ENCODE data around the gene WT1. TPM values are rescaled to one million over a fixed set of nuclear protein-coding genes. Genes with fewer than 3 reads are reported as not detected.
"Not testable (repeated sequence)": the region's sequence is repeated elsewhere in the genome, so short reads cannot be mapped to it uniquely, and the experiment has no call there.

WT1 gene
- total RNA-seq, result under 1 TPM in 1 of 2 donors, not detected in 1; 0.87 TPM
- polyA plus RNA-seq, result under 1 TPM in 1 of 2 donors, not detected in 1; 0.15 TPM
- long read RNA-seq, donor 1, result 0 reads
- long read RNA-seq, donor 2, result 0 reads

- H3K4me1 ChIP-seq (ENCODE audit: control insufficient read depth in 1 of 2, insufficient read depth in 2 of 2, low read length in 2 of 2), result no peaks in the 10 kb centered on the region
- no peak within 1 kb of the TSS for H3K4me3 ChIP-seq (ENCODE audit: low read length in 2 of 2)
- 0 to 2% methylated on average over 25 of the region's 25 CpGs for WGBS, 2 donors
- no peak for ATAC-seq (ENCODE audit: low FRiP score)
- no peak for DNase-seq
- H3K36me3 ChIP-seq (ENCODE audit: control insufficient read depth in 1 of 2, insufficient read depth in 2 of 2, low read length in 1 of 2), result no peaks in the 10 kb centered on the region
- H3K9me3 ChIP-seq (ENCODE audit: control insufficient read depth, low read length), result no peaks in the 10 kb centered on the region
- no peaks in the 10 kb centered on the region for H3K27me3 ChIP-seq (ENCODE audit: control insufficient read depth in 1 of 2, insufficient read depth in 2 of 2, low read length in 1 of 2)
- no peak within 1 kb of the TSS for H3K27ac ChIP-seq (ENCODE audit: low read depth in 1 of 2, low read length in 2 of 2)
- intact Hi-C loops (cut with DNase I), result no loop called here
These were observed at the start of gene WT1 for GRCh38 chr11:32435511-32435941. Gene WT1, minus strand, starts transcription at chr11:32435539.

GRCh38 chr11:32479291-32479690, 44.0 kb upstream of the WT1 start:
- ATAC-seq (ENCODE audit: low FRiP score), result no peak
- intact Hi-C loops (cut with DNase I), result no loop called here
- H3K4me3 ChIP-seq (ENCODE audit: low read length in 2 of 2), result no peak overlapping the region
- H3K9me3 ChIP-seq (ENCODE audit: control insufficient read depth, low read length), result no peaks in the 10 kb centered on the region
- H3K27ac ChIP-seq (ENCODE audit: low read depth in 1 of 2, low read length in 2 of 2), result no peak overlapping the region
- WGBS, 2 donors, result 53 to 64% methylated on average over 4 of the region's 4 CpGs
- no peaks in the 10 kb centered on the region for H3K36me3 ChIP-seq (ENCODE audit: control insufficient read depth in 1 of 2, insufficient read depth in 2 of 2, low read length in 1 of 2)
- no peak for DNase-seq
- no peaks in the 10 kb centered on the region for H3K27me3 ChIP-seq (ENCODE audit: control insufficient read depth in 1 of 2, insufficient read depth in 2 of 2, low read length in 1 of 2)
- no peaks in the 10 kb centered on the region for H3K4me1 ChIP-seq (ENCODE audit: control insufficient read depth in 1 of 2, insufficient read depth in 2 of 2, low read length in 2 of 2)

- no peak for ATAC-seq (ENCODE audit: low FRiP score)
- WGBS, 2 donors, result 8 to 10% methylated on average over 7 of the region's 7 CpGs
- no peak overlapping the region for H3K27ac ChIP-seq (ENCODE audit: low read depth in 1 of 2, low read length in 2 of 2)
- H3K4me1 ChIP-seq (ENCODE audit: control insufficient read depth in 1 of 2, insufficient read depth in 2 of 2, low read length in 2 of 2), result no peaks in the 10 kb centered on the region
- no peaks in the 10 kb centered on the region for H3K27me3 ChIP-seq (ENCODE audit: control insufficient read depth in 1 of 2, insufficient read depth in 2 of 2, low read length in 1 of 2)
- no peak for DNase-seq
- H3K36me3 ChIP-seq (ENCODE audit: control insufficient read depth in 1 of 2, insufficient read depth in 2 of 2, low read length in 1 of 2), result no peaks in the 10 kb centered on the region
- intact Hi-C loops (cut with DNase I), result no loop called here
- no peaks in the 10 kb centered on the region for H3K9me3 ChIP-seq (ENCODE audit: control insufficient read depth, low read length)
- no peak overlapping the region for H3K4me3 ChIP-seq (ENCODE audit: low read length in 2 of 2)
These were observed 43.0 kb upstream of the WT1 start for GRCh38 chr11:32478277-32478731.

GRCh38 chr11:32473282-32473909, 38.1 kb upstream of the WT1 start:
- intact Hi-C loops (cut with DNase I), result no loop called here
- 77 to 80% methylated on average over 5 of the region's 5 CpGs for WGBS, 2 donors
- H3K27ac ChIP-seq (ENCODE audit: low read depth in 1 of 2, low read length in 2 of 2), result no peak overlapping the region
- no peaks in the 10 kb centered on the region for H3K4me1 ChIP-seq (ENCODE audit: control insufficient read depth in 1 of 2, insufficient read depth in 2 of 2, low read length in 2 of 2)
- ATAC-seq (ENCODE audit: low FRiP score), result no peak
- no peaks in the 10 kb centered on the region for H3K36me3 ChIP-seq (ENCODE audit: control insufficient read depth in 1 of 2, insufficient read depth in 2 of 2, low read length in 1 of 2)
- no peaks in the 10 kb centered on the region for H3K9me3 ChIP-seq (ENCODE audit: control insufficient read depth, low read length)
- H3K27me3 ChIP-seq (ENCODE audit: control insufficient read depth in 1 of 2, insufficient read depth in 2 of 2, low read length in 1 of 2), result no peaks in the 10 kb centered on the region
- no peak overlapping the region for H3K4me3 ChIP-seq (ENCODE audit: low read length in 2 of 2)
- no peak for DNase-seq

GRCh38 chr11:32472226-32472625, 36.9 kb upstream of the WT1 start:
- intact Hi-C loops (cut with DNase I), result no loop called here
- no peak for DNase-seq
- no peaks in the 10 kb centered on the region for H3K36me3 ChIP-seq (ENCODE audit: control insufficient read depth in 1 of 2, insufficient read depth in 2 of 2, low read length in 1 of 2)
- H3K27me3 ChIP-seq (ENCODE audit: control insufficient read depth in 1 of 2, insufficient read depth in 2 of 2, low read length in 1 of 2), result no peaks in the 10 kb centered on the region
- H3K4me3 ChIP-seq (ENCODE audit: low read length in 2 of 2), result no peak overlapping the region
- ATAC-seq (ENCODE audit: low FRiP score), result no peak
- no peaks in the 10 kb centered on the region for H3K9me3 ChIP-seq (ENCODE audit: control insufficient read depth, low read length)
- no peaks in the 10 kb centered on the region for H3K4me1 ChIP-seq (ENCODE audit: control insufficient read depth in 1 of 2, insufficient read depth in 2 of 2, low read length in 2 of 2)
- H3K27ac ChIP-seq (ENCODE audit: low read depth in 1 of 2, low read length in 2 of 2), result no peak overlapping the region
- WGBS, 2 donors, result 30 to 40% methylated on average over 4 of the region's 4 CpGs

GRCh38 chr11:32471544-32471943, 36.2 kb upstream of the WT1 start:
- H3K9me3 ChIP-seq (ENCODE audit: control insufficient read depth, low read length); ATAC-seq (ENCODE audit: low FRiP score); intact Hi-C loops (cut with DNase I); H3K27me3 ChIP-seq (ENCODE audit: control insufficient read depth in 1 of 2, insufficient read depth in 2 of 2, low read length in 1 of 2); DNase-seq; H3K4me3 ChIP-seq (ENCODE audit: low read length in 2 of 2); H3K27ac ChIP-seq (ENCODE audit: low read depth in 1 of 2, low read length in 2 of 2); H3K36me3 ChIP-seq (ENCODE audit: control insufficient read depth in 1 of 2, insufficient read depth in 2 of 2, low read length in 1 of 2); H3K4me1 ChIP-seq (ENCODE audit: control insufficient read depth in 1 of 2, insufficient read depth in 2 of 2, low read length in 2 of 2): not testable (repeated sequence)
- 83 to 86% methylated on average over 4 of the region's 4 CpGs for WGBS, 2 donors

- H3K36me3 ChIP-seq (ENCODE audit: control insufficient read depth in 1 of 2, insufficient read depth in 2 of 2, low read length in 1 of 2), result no peaks in the 10 kb centered on the region
- no peak overlapping the region for H3K27ac ChIP-seq (ENCODE audit: low read depth in 1 of 2, low read length in 2 of 2)
- no peaks in the 10 kb centered on the region for H3K27me3 ChIP-seq (ENCODE audit: control insufficient read depth in 1 of 2, insufficient read depth in 2 of 2, low read length in 1 of 2)
- ATAC-seq (ENCODE audit: low FRiP score), result no peak
- no peaks in the 10 kb centered on the region for H3K4me1 ChIP-seq (ENCODE audit: control insufficient read depth in 1 of 2, insufficient read depth in 2 of 2, low read length in 2 of 2)
- no peaks in the 10 kb centered on the region for H3K9me3 ChIP-seq (ENCODE audit: control insufficient read depth, low read length)
- no peak for DNase-seq
- H3K4me3 ChIP-seq (ENCODE audit: low read length in 2 of 2), result no peak overlapping the region
- intact Hi-C loops (cut with DNase I), result no loop called here
- 91 to 95% methylated on average over 1 of the region's 1 CpG for WGBS, 2 donors
These were observed 34.5 kb upstream of the WT1 start for GRCh38 chr11:32469791-32470190.

- ATAC-seq (ENCODE audit: low FRiP score) (no peak), DNase-seq (no peak)
- H3K27ac ChIP-seq (ENCODE audit: low read depth in 1 of 2, low read length in 2 of 2), result no peak overlapping the region
- H3K4me1 ChIP-seq (ENCODE audit: control insufficient read depth in 1 of 2, insufficient read depth in 2 of 2, low read length in 2 of 2), result no peaks in the 10 kb centered on the region
- no peak overlapping the region for H3K4me3 ChIP-seq (ENCODE audit: low read length in 2 of 2)
- WGBS, 2 donors, result 25 to 31% methylated on average over 5 of the region's 5 CpGs
- no peaks in the 10 kb centered on the region for H3K27me3 ChIP-seq (ENCODE audit: control insufficient read depth in 1 of 2, insufficient read depth in 2 of 2, low read length in 1 of 2)
- no peaks in the 10 kb centered on the region for H3K9me3 ChIP-seq (ENCODE audit: control insufficient read depth, low read length)
- no peaks in the 10 kb centered on the region for H3K36me3 ChIP-seq (ENCODE audit: control insufficient read depth in 1 of 2, insufficient read depth in 2 of 2, low read length in 1 of 2)
- intact Hi-C loops (cut with DNase I), result no loop called here
These were observed 31.1 kb upstream of the WT1 start for GRCh38 chr11:32466279-32466915.

- Histone ChIP-seq H3K27ac (ENCODE audit: low read depth in 1 of 2, low read length in 2 of 2) (no peak overlapping the region), H3K4me3 (ENCODE audit: low read length in 2 of 2) (no peak overlapping the region), H3K9me3 (ENCODE audit: control insufficient read depth, low read length) (no peaks in the 10 kb centered on the region), H3K4me1 (ENCODE audit: control insufficient read depth in 1 of 2, insufficient read depth in 2 of 2, low read length in 2 of 2) (no peaks in the 10 kb centered on the region), H3K27me3 (ENCODE audit: control insufficient read depth in 1 of 2, insufficient read depth in 2 of 2, low read length in 1 of 2) (no peaks in the 10 kb centered on the region), H3K36me3 (ENCODE audit: control insufficient read depth in 1 of 2, insufficient read depth in 2 of 2, low read length in 1 of 2) (no peaks in the 10 kb centered on the region)
- intact Hi-C loops (cut with DNase I), result no loop called here
- 77 to 80% methylated on average over 2 of the region's 2 CpGs for WGBS, 2 donors
- ATAC-seq (ENCODE audit: low FRiP score) (no peak), DNase-seq (no peak)
These were observed 28.7 kb upstream of the WT1 start for GRCh38 chr11:32464078-32464477.

Data from aorta (tissue), 5 donors.